PFSK-1 (cell line): ENCODE measurements around the gene SKIL.

Source experiments
- FOXP2 ChIP-seq: optimal IDR thresholded peaks from 2 replicates; pipeline ENCODE3; 2011; ENCODE audit warnings: borderline replicate concordance, control low read depth, inconsistent platforms; ENCODE audit not compliant: insufficient read depth; ENCODE audit errors: extremely low read length, extremely low read depth
- POLR2AphosphoS5 ChIP-seq: IDR thresholded peaks from 2 replicates; pipeline ENCODE4 v1.6.1; 2012; ENCODE audit warnings: low read depth, mild to moderate bottlenecking, control low read depth, low read length, moderate library complexity
- SIN3A ChIP-seq: IDR thresholded peaks from 2 replicates; pipeline ENCODE4 v1.6.1; 2012; ENCODE audit warnings: mild to moderate bottlenecking, low read length, moderate library complexity, borderline replicate concordance; ENCODE audit not compliant: insufficient read depth
- TAF1 ChIP-seq: IDR thresholded peaks from 2 replicates; pipeline ENCODE4 v1.6.1; 2012; ENCODE audit warnings: low read length, control low read depth, borderline replicate concordance; ENCODE audit not compliant: insufficient read depth
- TF ChIP-seq, protein P1 (sequence below), 2 experiments: IDR thresholded peaks; 2 replicates each; pipeline versions ENCODE4 v1.6.1 to v1.8.0; 2011 to 2012; ENCODE audit warnings: low read depth in 2 of 2, low read length in 2 of 2, control low read depth in 1 of 2, inconsistent platforms in 1 of 2, mild to moderate bottlenecking in 1 of 2, moderate library complexity in 1 of 2; ENCODE audit not compliant: insufficient read depth in 1 of 2

DNA sequence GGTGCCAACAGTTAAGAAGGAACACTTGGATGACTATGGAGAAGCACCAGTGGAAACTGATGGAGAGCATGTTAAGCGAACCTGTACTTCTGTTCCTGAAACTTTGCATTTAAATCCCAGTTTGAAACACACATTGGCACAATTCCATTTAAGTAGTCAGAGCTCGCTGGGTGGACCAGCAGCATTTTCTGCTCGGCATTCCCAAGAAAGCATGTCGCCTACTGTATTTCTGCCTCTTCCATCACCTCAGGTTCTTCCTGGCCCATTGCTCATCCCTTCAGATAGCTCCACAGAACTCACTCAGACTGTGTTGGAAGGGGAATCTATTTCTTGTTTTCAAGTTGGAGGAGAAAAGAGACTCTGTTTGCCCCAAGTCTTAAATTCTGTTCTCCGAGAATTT lies 3.0 kb downstream of the SKIL start:
- TF ChIP-seq POLR2AphosphoS5 (no peak), TAF1 (no peak), SIN3A (no peak), FOXP2 (no peak)
- TF ChIP-seq, protein P1, sequence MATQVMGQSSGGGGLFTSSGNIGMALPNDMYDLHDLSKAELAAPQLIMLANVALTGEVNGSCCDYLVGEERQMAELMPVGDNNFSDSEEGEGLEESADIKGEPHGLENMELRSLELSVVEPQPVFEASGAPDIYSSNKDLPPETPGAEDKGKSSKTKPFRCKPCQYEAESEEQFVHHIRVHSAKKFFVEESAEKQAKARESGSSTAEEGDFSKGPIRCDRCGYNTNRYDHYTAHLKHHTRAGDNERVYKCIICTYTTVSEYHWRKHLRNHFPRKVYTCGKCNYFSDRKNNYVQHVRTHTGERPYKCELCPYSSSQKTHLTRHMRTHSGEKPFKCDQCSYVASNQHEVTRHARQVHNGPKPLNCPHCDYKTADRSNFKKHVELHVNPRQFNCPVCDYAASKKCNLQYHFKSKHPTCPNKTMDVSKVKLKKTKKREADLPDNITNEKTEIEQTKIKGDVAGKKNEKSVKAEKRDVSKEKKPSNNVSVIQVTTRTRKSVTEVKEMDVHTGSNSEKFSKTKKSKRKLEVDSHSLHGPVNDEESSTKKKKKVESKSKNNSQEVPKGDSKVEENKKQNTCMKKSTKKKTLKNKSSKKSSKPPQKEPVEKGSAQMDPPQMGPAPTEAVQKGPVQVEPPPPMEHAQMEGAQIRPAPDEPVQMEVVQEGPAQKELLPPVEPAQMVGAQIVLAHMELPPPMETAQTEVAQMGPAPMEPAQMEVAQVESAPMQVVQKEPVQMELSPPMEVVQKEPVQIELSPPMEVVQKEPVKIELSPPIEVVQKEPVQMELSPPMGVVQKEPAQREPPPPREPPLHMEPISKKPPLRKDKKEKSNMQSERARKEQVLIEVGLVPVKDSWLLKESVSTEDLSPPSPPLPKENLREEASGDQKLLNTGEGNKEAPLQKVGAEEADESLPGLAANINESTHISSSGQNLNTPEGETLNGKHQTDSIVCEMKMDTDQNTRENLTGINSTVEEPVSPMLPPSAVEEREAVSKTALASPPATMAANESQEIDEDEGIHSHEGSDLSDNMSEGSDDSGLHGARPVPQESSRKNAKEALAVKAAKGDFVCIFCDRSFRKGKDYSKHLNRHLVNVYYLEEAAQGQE (IDR thresholded peaks at IDR 0.05; ENCODE audit: insufficient read depth in 1 of 2, low read depth in 2 of 2, low read length in 2 of 2), result no peak
